PC-9 (cell line): Measurements from ENCODE around the gene AEN. TPM values are rescaled to one million over a fixed set of nuclear protein-coding genes. Genes with fewer than 3 reads are reported as not detected.
A peak's percentile ranks its signal among the peaks of the same experiment; 100 is the strongest.

Source experiments
- BruUV-seq: library from RNA; stranded (reverse); fragments of 400-500 nt; replicated peaks from 2 replicates; lab custom pipeline; 2021; lab: Mats Ljungman, UMichigan
- CTCF ChIA-PET: fragments of 300-600 bp; sonication (Branson Sonifier 250); formaldehyde crosslinking; loops from one replicate; lab custom pipeline; 2022; ENCODE audit warnings: antibody characterized with exemption; lab: Charles Lee
- POLR2A ChIA-PET: fragments of 300-600 bp; sonication (Branson Sonifier 250); formaldehyde crosslinking; loops from one replicate; lab custom pipeline; 2022; ENCODE audit warnings: antibody characterized with exemption; ENCODE audit not compliant: unreplicated experiment; lab: Charles Lee
- DNase-seq, 2 experiments: peaks; one replicate each; pipeline versions ENCODE4 v3.0.0 to v3.0.0-alpha.2; 2015 to 2022; ENCODE audit warnings: mixed read lengths in 1 of 2
- H2AFZ ChIP-seq: fragments of 200-600 bp; sonication (generic); 2 replicates; pipeline ENCODE4 v1.8.1; 2017; ENCODE audit warnings: antibody characterized with exemption
- H3F3A ChIP-seq: fragments of 200-600 bp; sonication (generic); 2 replicates; pipeline ENCODE4 v1.8.1; 2017; ENCODE audit warnings: antibody characterized with exemption, mild to moderate bottlenecking, low read depth; ENCODE audit not compliant: insufficient read depth
- H3K27ac ChIP-seq: fragments of 200-600 bp; sonication (generic); 2 replicates; pipeline ENCODE4 v1.6.1; 2016; ENCODE audit warnings: mixed run types
- H3K27me3 ChIP-seq: fragments of 200-600 bp; sonication (generic); 2 replicates; pipeline ENCODE4 v1.6.1; 2016; ENCODE audit warnings: low read depth, mixed run types; ENCODE audit not compliant: insufficient read depth
- H3K36me3 ChIP-seq: fragments of 200-600 bp; sonication (generic); 2 replicates; pipeline ENCODE4 v1.6.1; 2016; ENCODE audit warnings: low read depth, mixed run types
- H3K4me1 ChIP-seq: fragments of 200-600 bp; sonication (generic); replicated peaks from 2 replicates; pipeline ENCODE4 v1.6.1; 2016; ENCODE audit warnings: mixed run types; ENCODE audit not compliant: insufficient read depth
- H3K4me2 ChIP-seq: fragments of 200-600 bp; sonication (generic); 2 replicates; pipeline ENCODE4 v1.6.1; 2017; ENCODE audit warnings: mixed run types
- H3K4me3 ChIP-seq: fragments of 200-600 bp; sonication (generic); 2 replicates; pipeline ENCODE4 v1.6.1; 2016; ENCODE audit warnings: mixed run types
- H3K79me2 ChIP-seq: fragments of 200-600 bp; sonication (generic); 2 replicates; pipeline ENCODE4 v1.6.1; 2017; ENCODE audit warnings: low read depth, mixed run types
- H3K9me2 ChIP-seq: fragments of 200-600 bp; sonication (generic); 2 replicates; pipeline ENCODE4 v1.8.1; 2017; ENCODE audit warnings: mild to moderate bottlenecking; ENCODE audit not compliant: insufficient read depth
- H3K9me3 ChIP-seq: fragments of 200-600 bp; sonication (generic); 2 replicates; pipeline ENCODE4 v1.8.1; 2016; ENCODE audit warnings: low read depth; ENCODE audit not compliant: insufficient read depth
- H4K20me1 ChIP-seq: fragments of 200-600 bp; sonication (generic); 2 replicates; pipeline ENCODE4 v1.8.1; 2017; ENCODE audit not compliant: insufficient read depth
- CTCF ChIP-seq: fragments of 200-600 bp; sonication (generic); conservative IDR thresholded peaks from 2 replicates; pipeline ENCODE4 v1.6.1; 2017; ENCODE audit warnings: mixed run types, antibody characterized with exemption, mild to moderate bottlenecking, moderate library complexity
- EZH2 ChIP-seq: fragments of 200-600 bp; sonication (generic); IDR thresholded peaks from 2 replicates; pipeline ENCODE4 v1.8.0; 2017; ENCODE audit warnings: antibody characterized with exemption, low read depth
- intact Hi-C: fragments of 100-400 bp; cut with micrococcal nuclease; formaldehyde crosslinking; loops from one replicate; pipeline ENCODE4 v1.10.0; 2022; ENCODE audit not compliant: unreplicated experiment
- total RNA-seq: library from RNA; stranded (reverse); gene quantifications from 2 replicates; pipeline ENCODE4 v1.2.3, GENCODE V29; 2021

The AEN gene
- total RNA-seq, 1 experiment from 2014 or later, result 7.8 TPM

DNA sequence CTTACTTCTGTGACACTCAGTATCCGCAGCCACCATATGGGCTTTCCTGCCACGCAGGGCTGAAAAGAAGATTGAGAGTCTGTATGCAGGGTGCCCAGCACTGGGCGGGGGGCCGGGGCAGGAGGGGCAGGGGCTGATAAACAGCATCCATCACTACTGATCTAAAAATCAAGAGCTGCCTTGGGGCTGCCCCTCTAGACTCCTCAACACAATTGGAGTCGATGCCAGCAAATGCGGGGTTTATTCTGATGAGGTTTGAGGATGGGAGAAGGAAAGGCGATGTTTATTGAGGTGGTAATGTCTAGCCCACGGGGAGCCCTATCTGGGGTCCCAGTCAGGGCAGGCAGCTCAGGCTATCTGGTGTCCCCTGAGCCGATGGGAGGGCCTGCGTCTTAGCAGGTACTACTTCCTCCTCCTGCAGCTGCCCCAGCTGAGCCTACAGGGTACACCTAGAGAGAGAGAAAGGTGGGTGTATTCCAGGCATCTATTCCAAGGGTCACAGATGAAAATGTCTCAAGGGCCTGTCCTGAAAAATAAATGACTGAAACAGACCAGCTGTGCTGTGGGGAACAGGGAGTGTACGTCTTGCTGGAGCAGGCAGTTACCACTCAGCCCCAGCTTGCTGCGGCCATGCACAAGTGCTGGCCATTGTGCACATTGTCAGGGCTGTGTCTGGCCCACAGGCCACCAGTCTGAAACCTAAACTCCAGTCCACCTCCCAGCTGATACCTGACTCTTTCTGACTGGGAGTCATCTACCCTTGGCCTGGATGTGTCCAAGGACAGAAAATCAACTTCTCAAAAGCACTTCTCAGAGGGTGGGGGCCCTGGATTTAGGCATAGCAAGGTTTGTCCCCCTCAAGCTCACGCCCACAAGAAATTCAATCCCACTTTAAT is 37.2 kb downstream of the AEN start:
- Histone ChIP-seq H3K36me3 (no peaks in the 10 kb centered on the region), H3K4me2 (peak overlapping the region; percentile 59), H3K79me2 (no peaks in the 10 kb centered on the region), H2AFZ (no peak overlapping the region), H3K4me3 (no peak overlapping the region), H3K9me3 (no peaks in the 10 kb centered on the region), H3F3A (peaks cover 9% of the 10 kb centered on the region; the same call in 1 of the 2 replicates), H3K4me1 (peaks cover 21% of the 10 kb centered on the region), H3K27me3 (no peaks in the 10 kb centered on the region), H3K9me2 (no peaks in the 10 kb centered on the region), H3K27ac (no peak overlapping the region), H4K20me1 (no peaks in the 10 kb centered on the region)
- BruUV-seq, result TSS peak; percentile 33
- TF ChIP-seq CTCF (no peak), EZH2 (no peak)
- DNase-seq, result no peak
- POLR2A ChIA-PET, result interaction anchor here (0.6 kb wide), 1 partner anchor 261 kb away, joined by 8 read pairs; no protein-coding TSS in a partner anchor
- CTCF ChIA-PET, result interaction anchor here (1.4 kb wide), 1 partner anchor 20 kb away, joined by 3 read pairs; the partner anchor contains the start of gene ISG20
- intact Hi-C loops, result loop anchor here (2.0 to 10.0 kb wide), 3 partner anchors 42 to 584 kb away; partner anchors contain the start of gene FANCI

GRCh38 chr15:88658972-88659931 is 38.1 kb downstream of the AEN start:
- CTCF ChIA-PET, result interaction anchor here (1.4 kb wide), 1 partner anchor 21 kb away, joined by 3 read pairs; the partner anchor contains the start of gene ISG20
- peak; percentile 55 to 58 for DNase-seq
- intact Hi-C loops, result loop anchor here (2.0 to 10.0 kb wide), 3 partner anchors 42 to 583 kb away; partner anchors contain the start of gene FANCI
- no TSS peak for BruUV-seq
- Histone ChIP-seq H2AFZ (peak overlapping the region; percentile 61; the same call in 1 of the 2 replicates), H3K27me3 (no peaks in the 10 kb centered on the region), H3K4me1 (peaks cover 21% of the 10 kb centered on the region), H3K4me3 (peak overlapping the region; percentile 6; the same call in 1 of the 2 replicates), H3K36me3 (no peaks in the 10 kb centered on the region), H3K9me3 (no peaks in the 10 kb centered on the region), H3K9me2 (no peaks in the 10 kb centered on the region), H3K27ac (no peak overlapping the region), H3K4me2 (peak overlapping the region; percentile 59), H4K20me1 (no peaks in the 10 kb centered on the region), H3F3A (peaks cover 9% of the 10 kb centered on the region; the same call in 1 of the 2 replicates), H3K79me2 (no peaks in the 10 kb centered on the region)
- TF ChIP-seq CTCF, result no peak
- TF ChIP-seq EZH2, result no peak
- POLR2A ChIA-PET, result no interaction called here
